HG03378 (cell line): Measurements from ENCODE around the gene ITK.

Source experiments
- ATAC-seq: cut with Tn5 transposase; IDR thresholded peaks from one replicate; pipeline ENCODE4 v1.9.1; 2021; ENCODE audit warnings: mild to moderate bottlenecking, moderate library complexity; ENCODE audit not compliant: unreplicated experiment

ITK gene

GRCh38 chr5:157303667-157304327, 123.2 kb downstream of the ITK start:
- ATAC-seq, result no peak
